Measurements from ENCODE around the gene ACY1. TPM values are rescaled to one million over a fixed set of nuclear protein-coding genes. Genes with fewer than 3 reads are reported as not detected.

ACY1 gene
- total and polyA plus RNA-seq, 2 of the 13 experiments (the other 11 are each of a cell fraction or from before 2014, with no cell fraction given) = 113 to 162 TPM

DNA sequence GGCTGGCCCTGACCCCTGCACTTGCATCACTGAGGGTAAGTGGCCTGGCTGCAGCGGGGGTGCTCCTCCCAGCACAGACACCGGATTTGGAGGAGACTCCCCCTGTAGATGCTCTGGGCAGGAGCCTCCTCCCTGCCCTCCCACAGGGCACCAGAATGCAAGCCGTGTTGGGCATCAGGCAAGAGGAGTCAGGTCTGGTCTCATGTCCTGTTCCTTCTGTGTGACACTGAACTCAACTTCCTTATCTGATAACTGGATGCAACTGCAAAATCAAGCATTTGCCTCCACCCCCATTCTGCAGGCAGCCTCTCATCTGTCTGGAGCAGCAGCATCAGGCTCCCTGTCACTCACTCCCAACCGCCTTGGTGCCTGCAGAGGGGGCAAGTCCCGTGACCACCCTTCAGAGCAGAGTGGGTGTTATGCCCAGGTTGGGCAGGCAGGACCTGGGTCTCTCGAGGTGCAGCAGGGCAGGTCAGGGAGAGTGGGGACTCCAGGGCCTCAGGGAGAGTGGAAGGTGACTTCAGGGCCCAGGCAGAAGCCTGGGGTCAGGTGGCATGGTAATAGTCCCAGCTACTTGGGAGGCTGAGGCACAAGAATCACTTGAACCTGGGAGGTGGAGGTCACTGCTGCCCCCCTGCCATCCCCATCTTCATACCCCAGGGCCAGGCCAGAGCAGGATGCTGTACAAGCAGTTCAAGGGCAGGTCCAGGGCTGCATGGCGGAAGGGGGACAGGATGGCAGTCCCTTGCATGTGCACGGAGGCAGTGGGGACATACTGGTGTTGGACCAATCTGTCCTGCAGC, 22.9 kb downstream of the ACY1 start:
- Histone ChIP-seq H3K27ac (ENCODE audit: extremely low read length, insufficient read depth, low read length) (no peak overlapping the region), H3K79me2 (ENCODE audit: insufficient read depth, low read length) (no peaks in the 10 kb centered on the region), H3K9me3 (ENCODE audit: low read length) (no peaks in the 10 kb centered on the region), H4K20me1 (ENCODE audit: insufficient read depth, low read length) (no peaks in the 10 kb centered on the region), H3K9ac (ENCODE audit: insufficient read depth, low read depth, low read length) (no peak overlapping the region), H3K4me3 (replicated peaks in 1 of 3; ENCODE audit: insufficient read depth in 1 of 3, low read depth in 2 of 3, low read length in 3 of 3) (peak overlapping the region in 1 of 3 experiments; percentile 42; a peak in 1 of 6 replicates), H3K4me1 (ENCODE audit: insufficient read depth, low read length) (peaks cover 31% of the 10 kb centered on the region), H3K27me3 (ENCODE audit: control insufficient read depth in 1 of 2, insufficient read depth in 2 of 2, low read length in 2 of 2) (peaks cover 0 to 45% of the 10 kb centered on the region in 2 experiments; a peak in 3 of 5 replicates), H2AFZ (ENCODE audit: low read length) (no peak overlapping the region), H3K36me3 (replicated peaks in 1 of 2; ENCODE audit: control insufficient read depth in 1 of 2, insufficient read depth in 2 of 2, low read length in 2 of 2) (no peaks in the 10 kb centered on the region), H3K4me2 (ENCODE audit: low read depth, low read length) (peak overlapping the region; percentile 62)
- 18% methylated on average over 5 of the region's 8 CpGs for WGBS (ENCODE audit: low lambda C conversion rate)
- no TSS peak for BruUV-seq (replicated peaks)
- FAIRE-seq = no peak
- DNase-seq (ENCODE audit: low spot score) = no peak
- intact Hi-C loops (cut with micrococcal nuclease; ENCODE audit: unreplicated experiment) (no loop called here), in situ Hi-C loops (cut with HindIII; ENCODE audit: extremely low pct_ligation_motif_present, low pct_unique_long_range_greater_than_20kb) (no loop called here)
- POLR2A ChIA-PET = interaction anchor here (1.1 to 2.0 kb wide), 2 partner anchors 27 to 47 kb away, joined by 4 to 7 read pairs; no protein-coding TSS in a partner anchor
- CTCF ChIA-PET (ENCODE audit: low intra/inter-chr PET ratio, low total read pairs) = interaction anchor here (9.0 kb wide), 1 partner anchor 138 kb away, joined by 110 read pairs; no protein-coding TSS in a partner anchor
- ATAC-seq = no peak
- TF ChIP-seq, protein P1, sequence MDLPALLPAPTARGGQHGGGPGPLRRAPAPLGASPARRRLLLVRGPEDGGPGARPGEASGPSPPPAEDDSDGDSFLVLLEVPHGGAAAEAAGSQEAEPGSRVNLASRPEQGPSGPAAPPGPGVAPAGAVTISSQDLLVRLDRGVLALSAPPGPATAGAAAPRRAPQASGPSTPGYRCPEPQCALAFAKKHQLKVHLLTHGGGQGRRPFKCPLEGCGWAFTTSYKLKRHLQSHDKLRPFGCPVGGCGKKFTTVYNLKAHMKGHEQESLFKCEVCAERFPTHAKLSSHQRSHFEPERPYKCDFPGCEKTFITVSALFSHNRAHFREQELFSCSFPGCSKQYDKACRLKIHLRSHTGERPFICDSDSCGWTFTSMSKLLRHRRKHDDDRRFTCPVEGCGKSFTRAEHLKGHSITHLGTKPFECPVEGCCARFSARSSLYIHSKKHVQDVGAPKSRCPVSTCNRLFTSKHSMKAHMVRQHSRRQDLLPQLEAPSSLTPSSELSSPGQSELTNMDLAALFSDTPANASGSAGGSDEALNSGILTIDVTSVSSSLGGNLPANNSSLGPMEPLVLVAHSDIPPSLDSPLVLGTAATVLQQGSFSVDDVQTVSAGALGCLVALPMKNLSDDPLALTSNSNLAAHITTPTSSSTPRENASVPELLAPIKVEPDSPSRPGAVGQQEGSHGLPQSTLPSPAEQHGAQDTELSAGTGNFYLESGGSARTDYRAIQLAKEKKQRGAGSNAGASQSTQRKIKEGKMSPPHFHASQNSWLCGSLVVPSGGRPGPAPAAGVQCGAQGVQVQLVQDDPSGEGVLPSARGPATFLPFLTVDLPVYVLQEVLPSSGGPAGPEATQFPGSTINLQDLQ (CRISPR knock-in tag; IDR thresholded peaks at IDR 0.05) = no peak
- TF ChIP-seq ZNF598 (CRISPR knock-in tag; IDR thresholded peaks at IDR 0.05; ENCODE audit: borderline replicate concordance) = no peak
- TF ChIP-seq, protein P2, sequence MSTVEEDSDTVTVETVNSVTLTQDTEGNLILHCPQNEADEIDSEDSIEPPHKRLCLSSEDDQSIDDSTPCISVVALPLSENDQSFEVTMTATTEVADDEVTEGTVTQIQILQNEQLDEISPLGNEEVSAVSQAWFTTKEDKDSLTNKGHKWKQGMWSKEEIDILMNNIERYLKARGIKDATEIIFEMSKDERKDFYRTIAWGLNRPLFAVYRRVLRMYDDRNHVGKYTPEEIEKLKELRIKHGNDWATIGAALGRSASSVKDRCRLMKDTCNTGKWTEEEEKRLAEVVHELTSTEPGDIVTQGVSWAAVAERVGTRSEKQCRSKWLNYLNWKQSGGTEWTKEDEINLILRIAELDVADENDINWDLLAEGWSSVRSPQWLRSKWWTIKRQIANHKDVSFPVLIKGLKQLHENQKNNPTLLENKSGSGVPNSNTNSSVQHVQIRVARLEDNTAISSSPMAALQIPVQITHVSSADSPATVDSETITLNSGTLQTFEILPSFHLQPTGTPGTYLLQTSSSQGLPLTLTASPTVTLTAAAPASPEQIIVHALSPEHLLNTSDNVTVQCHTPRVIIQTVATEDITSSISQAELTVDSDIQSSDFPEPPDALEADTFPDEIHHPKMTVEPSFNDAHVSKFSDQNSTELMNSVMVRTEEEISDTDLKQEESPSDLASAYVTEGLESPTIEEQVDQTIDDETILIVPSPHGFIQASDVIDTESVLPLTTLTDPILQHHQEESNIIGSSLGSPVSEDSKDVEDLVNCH (CRISPR knock-in tag; IDR thresholded peaks at IDR 0.05) = no peak
- no peak for TF ChIP-seq PPARG (CRISPR knock-in tag; conservative IDR thresholded peaks at IDR 0.05)
- TF ChIP-seq, protein P3, sequence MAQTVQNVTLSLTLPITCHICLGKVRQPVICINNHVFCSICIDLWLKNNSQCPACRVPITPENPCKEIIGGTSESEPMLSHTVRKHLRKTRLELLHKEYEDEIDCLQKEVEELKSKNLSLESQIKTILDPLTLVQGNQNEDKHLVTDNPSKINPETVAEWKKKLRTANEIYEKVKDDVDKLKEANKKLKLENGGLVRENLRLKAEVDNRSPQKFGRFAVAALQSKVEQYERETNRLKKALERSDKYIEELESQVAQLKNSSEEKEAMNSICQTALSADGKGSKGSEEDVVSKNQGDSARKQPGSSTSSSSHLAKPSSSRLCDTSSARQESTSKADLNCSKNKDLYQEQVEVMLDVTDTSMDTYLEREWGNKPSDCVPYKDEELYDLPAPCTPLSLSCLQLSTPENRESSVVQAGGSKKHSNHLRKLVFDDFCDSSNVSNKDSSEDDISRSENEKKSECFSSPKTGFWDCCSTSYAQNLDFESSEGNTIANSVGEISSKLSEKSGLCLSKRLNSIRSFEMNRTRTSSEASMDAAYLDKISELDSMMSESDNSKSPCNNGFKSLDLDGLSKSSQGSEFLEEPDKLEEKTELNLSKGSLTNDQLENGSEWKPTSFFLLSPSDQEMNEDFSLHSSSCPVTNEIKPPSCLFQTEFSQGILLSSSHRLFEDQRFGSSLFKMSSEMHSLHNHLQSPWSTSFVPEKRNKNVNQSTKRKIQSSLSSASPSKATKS (CRISPR knock-in tag; IDR thresholded peaks at IDR 0.05) = no peak
- TF ChIP-seq NR2F6 (IDR thresholded peaks at IDR 0.05) = no peak
- TF ChIP-seq NR2F6 (CRISPR knock-in tag; IDR thresholded peaks at IDR 0.05) = no peak
- no peak for TF ChIP-seq HHEX (CRISPR knock-in tag; IDR thresholded peaks at IDR 0.05)
- TF ChIP-seq, protein P4, sequence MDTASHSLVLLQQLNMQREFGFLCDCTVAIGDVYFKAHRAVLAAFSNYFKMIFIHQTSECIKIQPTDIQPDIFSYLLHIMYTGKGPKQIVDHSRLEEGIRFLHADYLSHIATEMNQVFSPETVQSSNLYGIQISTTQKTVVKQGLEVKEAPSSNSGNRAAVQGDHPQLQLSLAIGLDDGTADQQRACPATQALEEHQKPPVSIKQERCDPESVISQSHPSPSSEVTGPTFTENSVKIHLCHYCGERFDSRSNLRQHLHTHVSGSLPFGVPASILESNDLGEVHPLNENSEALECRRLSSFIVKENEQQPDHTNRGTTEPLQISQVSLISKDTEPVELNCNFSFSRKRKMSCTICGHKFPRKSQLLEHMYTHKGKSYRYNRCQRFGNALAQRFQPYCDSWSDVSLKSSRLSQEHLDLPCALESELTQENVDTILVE (CRISPR knock-in tag; IDR thresholded peaks at IDR 0.05) = no peak
- TF ChIP-seq ATRX (CRISPR knock-in tag; IDR thresholded peaks at IDR 0.05; ENCODE audit: borderline replicate concordance) = no peak
- TF ChIP-seq, protein P5, sequence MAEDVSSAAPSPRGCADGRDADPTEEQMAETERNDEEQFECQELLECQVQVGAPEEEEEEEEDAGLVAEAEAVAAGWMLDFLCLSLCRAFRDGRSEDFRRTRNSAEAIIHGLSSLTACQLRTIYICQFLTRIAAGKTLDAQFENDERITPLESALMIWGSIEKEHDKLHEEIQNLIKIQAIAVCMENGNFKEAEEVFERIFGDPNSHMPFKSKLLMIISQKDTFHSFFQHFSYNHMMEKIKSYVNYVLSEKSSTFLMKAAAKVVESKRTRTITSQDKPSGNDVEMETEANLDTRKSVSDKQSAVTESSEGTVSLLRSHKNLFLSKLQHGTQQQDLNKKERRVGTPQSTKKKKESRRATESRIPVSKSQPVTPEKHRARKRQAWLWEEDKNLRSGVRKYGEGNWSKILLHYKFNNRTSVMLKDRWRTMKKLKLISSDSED (CRISPR knock-in tag; IDR thresholded peaks at IDR 0.05) = no peak
- TF ChIP-seq SMYD3 (CRISPR knock-in tag; IDR thresholded peaks at IDR 0.05) = no peak
- no peak for TF ChIP-seq POGZ (CRISPR knock-in tag; IDR thresholded peaks at IDR 0.05)

Data from HepG2 (cell line).